Caki2 (cell line): ENCODE measurements around the gene ECE2. TPM values are rescaled to one million over a fixed set of nuclear protein-coding genes. Genes with fewer than 3 reads are reported as not detected.

ENCODE experiments used
- DNase-seq: peaks from one replicate; pipeline ENCODE4 v3.0.0-alpha.2; 2015; ENCODE audit warnings: low read depth
- in situ Hi-C: cut with HindIII; loops from 2 replicates; pipeline ENCODE4 v1.10.0; 2016; ENCODE audit warnings: low sequenced_read_pairs, low pct_unique_long_range_greater_than_20kb, mixed read lengths
- total RNA-seq: library from RNA; depleted of rRNA; stranded (reverse); fragments of >200 nt; shearing (Covaris generic); gene quantifications from 2 replicates; pipeline ENCODE4 v1.2.3, GENCODE V29; 2014; ENCODE audit warnings: low replicate concordance; rRNA removed

ECE2 gene
- total RNA-seq: not detected in 2 replicates

GRCh38 chr3:184275961-184276910 lies at the start of gene ECE2:
ECE2 (plus strand) TSS chr3:184276022; CDS start chr3:184276154, 132 bp downstream.
- no peak for DNase-seq
- in situ Hi-C loops: no loop called here

- in situ Hi-C loops: no loop called here
- DNase-seq: no peak
These were observed 48.3 kb upstream of the ECE2 start for GRCh38 chr3:184227481-184227935.

DNA sequence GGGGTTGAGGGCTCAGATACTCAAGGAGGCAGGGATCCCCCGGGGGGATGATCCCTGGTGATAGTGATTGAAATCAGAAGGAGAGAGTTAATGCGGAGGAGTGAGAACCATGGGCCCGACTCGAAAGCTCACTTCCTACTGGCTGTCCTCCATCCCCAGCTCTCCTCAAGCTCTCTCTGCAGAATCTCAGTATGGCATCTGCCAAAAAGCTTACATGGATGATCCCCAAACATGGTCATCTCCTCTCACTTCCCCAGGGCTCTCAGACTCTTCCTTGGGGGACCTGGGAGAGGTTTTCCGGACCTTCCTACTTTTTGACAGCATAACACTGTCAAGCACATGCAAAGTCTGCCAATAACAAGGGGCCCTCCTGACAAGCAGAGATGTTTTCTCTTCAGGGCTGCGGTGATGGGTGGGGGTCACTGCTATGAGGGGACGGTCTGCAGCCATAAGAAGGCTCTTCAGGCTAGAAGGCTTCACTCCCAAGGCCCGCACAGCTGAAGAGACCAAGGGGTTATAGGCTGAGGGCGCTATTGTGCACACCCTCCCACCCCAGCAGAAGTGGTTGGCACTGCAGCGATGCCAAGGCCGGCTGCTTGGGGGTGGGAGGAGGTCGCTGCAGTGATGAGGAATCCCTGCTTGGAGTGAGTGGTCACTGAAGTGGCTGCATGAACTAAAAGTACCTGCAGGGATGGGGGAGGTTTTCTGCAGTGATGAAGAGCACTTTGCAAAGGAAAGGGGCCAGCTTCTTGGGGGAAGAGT lies 47.3 kb upstream of the ECE2 start:
- in situ Hi-C loops: no loop called here
- no peak for DNase-seq

DNA sequence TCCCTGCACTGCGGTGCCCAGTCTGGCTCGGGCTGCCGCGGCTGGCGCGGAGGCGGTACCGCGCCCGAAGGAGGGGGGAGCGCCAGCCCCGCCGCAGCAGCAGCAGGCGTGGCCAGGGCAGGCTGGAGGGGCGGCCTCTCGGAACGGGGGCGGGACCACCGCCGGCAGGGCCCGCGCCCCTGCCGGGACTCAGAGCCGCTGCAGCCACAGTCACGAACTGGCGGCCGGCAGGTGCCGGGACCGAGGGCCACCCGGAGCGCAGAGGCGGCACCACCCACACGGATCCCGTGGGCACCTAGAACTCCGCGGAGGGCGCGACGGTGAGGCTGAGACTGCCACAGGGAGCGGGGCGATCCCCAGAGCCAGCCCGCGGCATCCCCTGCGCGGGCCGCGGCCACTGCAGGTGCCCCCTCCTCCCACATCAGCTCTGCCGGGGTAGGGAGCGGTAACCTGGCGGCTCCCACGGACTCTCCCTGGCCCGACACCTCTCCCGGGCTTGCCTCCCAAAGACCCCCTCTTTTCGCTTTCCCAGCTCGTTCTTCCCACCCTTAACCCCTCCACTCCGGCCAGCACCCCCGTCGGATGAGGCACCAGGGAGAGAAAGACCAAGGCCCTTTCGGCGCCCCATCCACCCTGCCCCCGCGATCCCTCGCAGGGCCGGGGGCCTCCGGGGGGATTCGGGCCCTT lies 46.3 kb upstream of the ECE2 start, which contains the start of gene VWA5B2:
TSS of gene VWA5B2 (plus strand) at position 192 of the 687 bp plus-strand sequence. CDS start 944 bp downstream, outside the sequence.
- DNase-seq: peak; percentile 78
- in situ Hi-C loops: no loop called here

DNA sequence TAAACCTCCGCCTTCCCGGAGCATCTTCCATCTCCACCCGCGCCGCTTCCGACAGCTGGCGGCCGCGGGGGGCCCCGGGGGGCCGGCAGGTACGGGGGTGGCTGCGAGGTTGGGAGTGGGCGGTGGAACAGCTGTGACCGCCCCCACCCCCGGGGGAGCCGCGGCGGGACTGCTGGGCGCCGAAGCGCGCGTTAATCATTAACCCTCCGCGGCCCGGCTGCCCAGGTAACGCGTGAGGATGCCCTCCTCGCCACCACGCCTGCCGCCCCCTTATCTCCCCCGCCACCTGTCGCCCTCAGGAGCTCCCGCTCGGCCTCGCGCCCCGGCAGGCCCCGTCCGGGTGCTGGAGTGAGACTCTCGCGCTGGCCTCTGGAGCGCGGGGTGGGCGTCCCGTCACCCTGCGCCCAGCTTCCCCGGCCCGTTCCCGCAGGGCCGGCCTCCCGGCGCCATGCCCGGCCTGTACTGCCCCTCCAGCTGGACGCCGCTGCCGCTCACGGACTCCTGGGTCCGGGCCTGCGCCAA lies 45.7 kb upstream of the ECE2 start:
- no peak for DNase-seq
- in situ Hi-C loops: no loop called here

DNA sequence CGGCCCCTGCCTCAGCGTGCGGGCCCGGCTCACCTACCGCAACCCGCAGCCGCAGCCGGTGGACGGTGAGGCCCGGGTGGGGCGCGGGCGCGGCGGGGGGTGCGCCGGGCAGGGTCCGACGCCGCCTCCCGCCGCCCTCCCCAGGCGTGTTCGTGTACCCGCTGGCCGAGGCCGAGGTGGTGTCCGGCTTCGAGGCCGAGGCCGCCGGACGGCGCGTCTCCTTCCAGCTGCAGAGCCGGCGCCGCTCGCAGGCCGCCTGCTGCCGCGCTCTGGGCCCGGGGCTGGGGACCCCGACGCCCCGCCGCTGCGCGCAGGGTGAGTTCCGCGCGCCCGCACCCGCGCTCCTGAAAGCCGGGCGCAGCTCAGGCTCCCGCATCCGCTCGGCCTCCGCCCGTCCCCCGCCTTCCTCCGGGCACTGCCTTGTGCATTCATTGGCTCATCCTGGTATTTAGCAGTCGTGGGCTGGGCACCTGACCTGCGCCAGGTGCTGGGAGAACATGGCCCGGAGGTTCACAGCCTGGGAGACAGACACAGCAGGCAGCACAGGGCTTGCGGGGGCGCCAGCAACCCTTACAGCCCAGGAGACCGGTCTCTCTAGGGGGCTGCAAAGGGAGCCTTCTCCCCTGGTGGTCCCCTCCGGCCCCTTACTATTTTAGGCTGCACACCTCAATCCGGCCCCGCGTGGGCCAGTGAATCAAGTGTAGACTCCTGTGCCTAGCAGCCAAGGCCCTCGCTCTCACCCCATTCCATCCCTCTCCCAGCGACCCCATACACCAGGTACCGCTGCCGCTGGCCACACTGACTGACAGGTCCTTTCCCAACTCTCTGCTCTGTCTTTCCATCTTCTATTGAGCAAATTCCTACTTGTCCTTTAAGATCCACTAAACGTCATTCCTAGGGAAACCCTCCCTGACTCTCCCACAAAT lies 45.0 kb upstream of the ECE2 start:
- in situ Hi-C loops: no loop called here
- DNase-seq: no peak

GRCh38 chr3:184231671-184232070 lies 44.2 kb upstream of the ECE2 start:
- in situ Hi-C loops: no loop called here
- no peak for DNase-seq

DNA sequence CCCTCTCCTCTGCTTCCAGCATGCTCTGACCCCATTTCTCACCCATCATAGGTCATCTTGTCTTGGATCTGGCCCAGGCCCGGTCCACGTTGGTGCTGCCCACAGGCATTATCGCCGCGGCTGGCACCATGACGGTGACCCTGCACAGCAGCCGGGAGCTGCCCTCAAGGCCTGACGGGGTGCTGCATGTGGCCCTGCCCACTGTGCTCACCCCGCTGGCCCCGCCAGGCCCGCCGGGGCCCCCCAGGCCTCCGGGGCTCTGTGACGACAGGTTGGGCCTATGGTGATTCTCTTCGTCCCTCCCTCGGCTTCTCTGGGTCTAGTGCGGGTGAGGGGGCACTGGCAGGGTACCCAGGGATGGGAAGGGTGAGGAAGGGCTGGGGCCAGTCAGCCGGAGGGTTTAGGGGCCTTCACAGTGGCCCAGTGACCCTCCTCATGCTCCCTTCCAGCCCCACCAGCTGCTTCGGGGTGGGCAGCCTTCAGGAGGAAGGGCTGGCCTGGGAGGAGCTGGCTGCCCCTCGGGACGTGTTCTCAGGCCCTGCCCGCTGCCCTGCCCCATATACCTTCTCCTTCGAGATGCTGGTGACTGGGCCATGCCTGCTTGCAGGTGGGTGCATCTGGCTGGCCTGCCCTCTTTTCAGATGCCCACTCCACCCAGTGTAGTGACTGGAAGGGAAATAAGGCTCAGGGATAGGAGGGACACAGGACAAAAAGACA lies 42.5 kb upstream of the ECE2 start:
- in situ Hi-C loops: no loop called here
- DNase-seq: no peak

DNA sequence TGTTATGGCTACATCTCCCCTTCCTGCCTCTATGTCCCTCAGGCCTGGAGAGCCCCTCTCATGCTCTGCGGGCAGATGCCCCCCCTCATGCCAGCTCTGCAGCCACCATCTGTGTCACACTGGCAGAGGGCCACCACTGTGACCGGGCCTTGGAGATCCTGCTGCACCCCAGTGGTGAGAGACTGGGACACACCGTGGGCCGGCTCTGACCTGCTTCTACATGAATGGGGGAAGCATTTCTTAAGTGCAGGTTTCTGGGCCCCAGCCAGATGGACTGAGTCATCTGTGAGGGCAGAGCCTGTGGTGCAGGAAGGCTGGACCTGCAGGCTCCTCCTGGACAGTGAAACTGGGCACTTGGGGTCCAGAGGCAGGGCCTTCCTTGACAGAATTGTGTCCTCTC lies 41.6 kb upstream of the ECE2 start:
- peak; percentile 83 for DNase-seq
- in situ Hi-C loops: no loop called here

DNA sequence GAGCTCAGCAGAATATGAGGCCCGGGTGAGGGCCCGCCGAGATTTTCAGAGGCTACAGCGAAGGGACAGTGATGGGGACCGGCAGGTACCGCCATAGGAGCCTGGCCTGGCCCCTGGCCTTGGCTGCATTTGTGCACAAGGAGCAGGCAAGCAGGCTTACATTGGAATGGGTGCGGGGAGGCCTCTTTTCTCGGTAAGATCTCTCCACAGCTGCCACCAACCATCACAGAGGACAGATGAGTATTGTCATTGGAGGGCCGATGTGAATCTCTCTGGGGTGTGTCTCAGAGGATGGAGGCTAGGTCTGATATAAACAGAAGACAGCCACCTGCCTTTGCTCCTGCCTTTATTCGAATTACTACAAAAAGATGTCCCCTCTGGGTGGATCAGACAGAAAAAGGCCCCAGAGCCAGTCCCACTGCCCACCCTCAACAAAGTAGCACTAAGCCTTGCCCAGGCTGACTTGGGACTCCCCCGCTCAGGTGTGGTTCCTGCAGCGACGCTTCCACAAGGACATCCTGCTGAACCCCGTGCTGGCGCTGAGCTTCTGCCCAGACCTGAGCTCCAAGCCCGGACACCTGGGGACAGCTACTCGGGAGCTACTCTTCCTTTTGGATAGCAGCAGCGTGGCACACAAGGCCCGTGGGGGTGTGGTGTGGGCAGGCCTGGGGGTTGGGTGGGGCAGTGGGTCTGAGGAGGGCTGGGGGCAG lies 41.0 kb upstream of the ECE2 start:
- no peak for DNase-seq
- in situ Hi-C loops: no loop called here

DNA sequence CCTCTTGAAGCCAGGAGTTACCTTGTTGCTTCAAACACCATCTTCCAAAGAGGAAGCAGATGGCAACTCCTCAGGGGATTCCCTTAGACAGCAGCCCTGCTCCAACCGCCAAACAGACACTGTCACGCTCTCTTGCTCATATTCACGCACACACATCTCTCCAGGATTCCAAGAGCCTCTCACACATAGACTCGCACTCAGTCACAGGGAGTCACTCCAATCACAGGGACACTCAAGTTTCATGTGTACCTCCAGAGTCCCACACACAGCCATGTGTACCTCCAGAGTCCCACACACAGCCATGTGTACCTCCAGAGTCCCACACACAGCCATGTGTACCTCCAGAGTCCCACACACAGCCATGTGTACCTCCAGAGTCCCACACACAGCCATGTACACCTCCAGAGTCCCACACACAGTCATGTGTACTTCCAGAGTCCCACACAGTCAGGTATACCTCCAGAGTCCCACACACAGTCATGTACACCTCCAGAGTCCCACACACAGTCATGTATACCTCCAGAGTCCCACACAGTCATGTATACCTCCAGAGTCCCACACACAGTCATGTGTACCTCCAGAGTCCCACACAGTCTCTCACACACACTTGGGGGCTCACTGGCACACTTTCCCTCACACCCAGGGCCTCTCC lies 40.3 kb upstream of the ECE2 start:
- DNase-seq: peak; percentile 27
- in situ Hi-C loops: no loop called here

GRCh38 chr3:184236033-184236410 lies 39.8 kb upstream of the ECE2 start:
- in situ Hi-C loops: no loop called here
- DNase-seq: no peak

DNA sequence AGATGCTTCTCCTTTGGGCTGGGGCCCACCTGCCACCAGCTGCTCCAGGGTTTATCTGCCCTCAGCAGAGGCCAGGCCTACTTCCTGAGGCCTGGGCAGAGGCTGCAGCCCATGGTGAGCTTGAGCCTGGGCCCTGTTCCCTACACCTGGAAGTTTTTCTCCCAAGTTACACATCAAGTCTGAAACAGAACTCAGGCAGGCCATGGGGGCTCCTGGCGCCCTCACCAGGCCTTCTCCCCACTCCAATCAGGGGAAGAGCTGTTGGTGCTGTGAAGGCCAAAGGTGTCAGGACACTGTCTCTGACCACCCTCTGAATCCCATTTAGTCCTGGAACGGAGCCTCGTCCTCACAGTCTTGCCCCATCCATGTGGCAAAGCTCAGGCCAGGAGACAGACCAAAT lies 39.2 kb upstream of the ECE2 start:
- in situ Hi-C loops: no loop called here

GRCh38 chr3:184237211-184237610 lies 38.6 kb upstream of the ECE2 start:
- in situ Hi-C loops: no loop called here

More for the DNA sequence above, 39.2 kb upstream of the ECE2 start:
- no peak for DNase-seq

GRCh38 chr3:184237807-184238206 lies 38.0 kb upstream of the ECE2 start:
- in situ Hi-C loops: no loop called here

More at GRCh38 chr3:184237211-184237610, 38.6 kb upstream of the ECE2 start:
- no peak for DNase-seq

More at GRCh38 chr3:184237807-184238206, 38.0 kb upstream of the ECE2 start:
- DNase-seq: no peak
